T1000 (cell line): Measurements from ENCODE around the gene RYK.
"Not testable (repeated sequence)": the region's sequence is repeated elsewhere in the genome, so short reads cannot be mapped to it uniquely, and the experiment has no call there.

ENCODE experiments used
- DNase-seq: peaks from one replicate; lab custom pipeline; 2025; ENCODE audit warnings: mixed read lengths; lab: John Stamatoyannopoulos, UW

RYK gene

DNA sequence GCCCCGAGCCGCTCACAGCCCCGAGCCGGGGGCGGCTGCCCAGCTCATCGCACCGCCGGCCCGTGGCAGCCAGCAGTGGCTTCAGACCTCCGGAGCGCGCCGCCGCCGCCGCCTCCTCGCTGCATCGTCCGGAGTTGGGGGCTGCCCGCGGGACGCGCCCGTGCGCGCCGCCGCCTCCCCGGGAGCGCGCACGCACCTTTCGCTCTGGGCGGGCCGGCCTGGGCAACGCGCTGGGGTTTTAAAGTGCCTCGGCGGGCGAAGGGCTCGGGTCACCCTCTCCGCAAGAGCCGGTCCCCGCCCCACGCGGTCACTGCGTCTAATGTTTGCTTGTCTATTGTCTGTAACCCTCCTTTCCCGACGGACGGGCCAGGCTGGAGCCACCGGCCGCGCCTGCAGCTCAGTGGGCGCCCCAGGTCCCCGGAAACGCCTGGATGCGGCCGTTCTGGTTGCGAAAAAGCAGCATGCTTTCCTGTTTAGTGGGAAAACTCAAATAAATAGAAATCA lies at the start of gene RYK:
TSS of gene RYK (minus strand) at position 143 of the 504 bp plus-strand sequence. CDS start 205 bp downstream, outside the sequence.
- peak; percentile 43 for DNase-seq

DNA sequence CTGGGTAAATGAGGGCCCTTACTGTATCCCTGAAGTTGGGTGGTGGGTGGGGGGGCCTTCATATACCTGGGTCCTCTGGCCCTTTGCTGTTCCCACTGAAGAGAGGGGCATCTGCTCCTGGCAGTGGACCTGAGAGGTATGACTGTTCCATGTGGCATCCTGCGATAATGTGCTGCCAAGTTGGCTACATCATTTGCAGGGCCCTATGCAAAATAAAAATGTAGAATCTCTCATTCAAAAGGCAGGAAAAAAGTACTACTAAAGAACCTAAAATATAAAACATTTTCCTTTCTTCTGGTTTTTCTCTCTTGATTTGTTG lies 49.2 kb upstream of the RYK start:
- DNase-seq = no peak

DNA sequence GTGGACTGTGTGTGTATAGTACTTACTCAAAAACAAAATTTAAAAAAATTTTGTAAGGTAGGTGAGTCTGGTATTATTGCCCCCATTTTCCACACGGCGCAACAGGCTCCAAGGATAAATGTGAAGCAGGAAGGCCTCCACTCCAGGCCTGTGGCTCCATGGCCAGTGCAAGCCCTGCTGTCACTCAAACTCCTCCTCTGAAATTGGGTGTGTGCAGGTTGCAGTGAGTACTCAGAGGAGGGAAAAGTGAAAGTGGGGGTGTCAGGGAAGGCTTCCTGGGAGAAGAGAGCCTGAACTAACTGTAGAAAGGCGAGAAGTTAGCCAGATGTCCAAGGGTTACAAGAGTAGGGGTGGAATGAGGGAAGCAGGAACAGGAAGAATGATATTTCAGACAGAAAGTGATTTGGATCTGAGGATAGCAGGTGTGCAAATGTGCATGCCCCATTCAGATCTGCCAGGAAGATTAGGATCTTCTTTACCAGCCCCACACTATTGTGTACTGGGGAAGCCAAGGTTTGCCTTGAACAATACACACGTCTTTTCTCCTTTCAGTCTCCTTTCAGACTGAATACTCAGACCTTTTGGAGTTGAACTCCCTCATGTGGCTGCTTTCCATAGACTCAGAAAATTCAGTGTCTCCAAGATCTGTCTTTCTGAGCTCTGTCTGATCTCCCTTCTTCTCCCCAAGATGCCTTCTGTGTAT lies 48.7 kb upstream of the RYK start:
- no peak for DNase-seq

DNA sequence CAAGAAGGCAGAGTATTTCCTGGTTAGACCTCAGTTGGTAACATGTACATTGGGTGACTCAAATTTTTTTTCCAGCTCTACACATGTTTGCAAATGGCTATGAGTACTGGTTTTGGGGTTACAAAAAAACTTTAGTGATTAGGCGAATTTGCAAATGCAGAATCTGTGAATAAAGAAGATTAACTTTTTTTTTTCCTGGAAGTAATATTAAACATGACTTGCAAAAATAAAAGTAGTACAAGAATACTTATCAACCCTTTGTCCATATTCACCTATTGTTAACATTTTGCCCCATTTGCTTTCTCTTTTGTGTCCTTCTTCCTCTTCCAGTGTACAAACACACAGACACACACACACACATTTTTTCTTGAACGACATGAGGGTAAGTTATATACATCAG lies 47.6 kb upstream of the RYK start:
- DNase-seq = no peak

- no peak for DNase-seq
These were observed 46.0 kb upstream of the RYK start for GRCh38 chr3:134296616-134297015.

- DNase-seq = no peak
These were observed 45.3 kb upstream of the RYK start for GRCh38 chr3:134295930-134296329.

DNA sequence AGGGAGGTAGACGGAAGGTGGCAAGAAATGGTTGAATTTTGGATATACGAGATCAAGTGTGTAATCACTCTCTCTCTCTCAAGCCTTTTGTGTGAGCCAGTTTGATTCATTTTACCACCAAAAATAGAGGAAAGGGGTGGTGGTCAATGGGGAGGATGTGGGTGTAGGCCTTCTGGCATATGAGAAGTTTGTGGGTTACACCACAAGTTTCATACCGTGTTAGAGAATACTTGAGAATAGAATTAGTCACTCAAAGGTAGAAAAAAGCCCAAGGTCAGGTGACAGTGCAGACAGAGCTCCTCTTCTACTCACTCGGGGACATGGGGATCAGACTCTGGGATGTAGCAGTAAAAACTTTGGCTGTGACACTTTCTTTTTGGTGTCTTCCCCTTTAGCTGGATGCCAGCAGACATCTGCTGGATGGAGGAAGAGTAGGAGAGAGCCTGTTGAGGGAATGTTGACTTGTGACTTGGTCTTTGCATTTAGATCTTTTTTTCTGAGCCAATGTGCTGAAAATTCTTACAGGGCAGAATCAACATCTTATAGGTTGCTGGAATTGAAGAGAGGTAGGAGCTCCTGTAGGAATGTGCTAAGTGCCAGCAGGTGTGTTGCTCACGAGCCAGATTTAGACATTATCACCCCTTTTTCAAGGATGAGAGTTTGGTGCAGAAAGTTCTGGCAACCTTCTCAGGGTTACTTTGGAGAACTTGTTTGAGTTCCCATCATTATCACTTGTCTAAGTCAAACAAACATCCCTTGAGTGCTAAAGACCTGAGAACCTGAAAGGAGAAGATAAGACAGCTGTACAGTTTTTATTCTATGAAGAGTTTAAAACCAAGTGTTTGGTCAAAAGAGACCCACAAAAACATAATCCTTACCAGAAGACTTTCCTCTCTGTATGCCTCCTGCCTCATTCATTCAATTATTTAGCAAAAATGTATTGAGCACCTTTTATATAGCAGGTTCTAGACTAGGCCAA lies 43.9 kb upstream of the RYK start:
- DNase-seq = no peak

- DNase-seq = no peak
These were observed 40.9 kb upstream of the RYK start for GRCh38 chr3:134291319-134292254.

DNA sequence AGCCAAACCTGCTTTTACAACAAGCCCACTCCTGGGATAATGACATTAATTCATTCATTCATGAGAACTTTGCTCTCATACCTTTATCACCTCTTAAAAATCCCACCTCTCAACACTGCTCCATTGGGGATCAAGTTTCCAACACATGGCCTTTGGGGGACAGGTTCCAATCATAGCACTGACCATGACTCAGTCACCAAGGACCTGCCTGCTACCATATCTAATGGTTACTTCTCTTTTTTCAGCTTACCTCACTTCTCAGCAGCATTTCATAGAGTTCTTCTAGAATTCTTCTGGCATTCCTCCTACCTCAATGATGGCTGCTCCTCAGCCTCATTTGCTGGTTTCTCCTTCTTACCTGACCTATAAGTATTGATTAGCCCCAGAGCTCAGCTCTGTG lies 36.9 kb upstream of the RYK start:
- DNase-seq = no peak

DNA sequence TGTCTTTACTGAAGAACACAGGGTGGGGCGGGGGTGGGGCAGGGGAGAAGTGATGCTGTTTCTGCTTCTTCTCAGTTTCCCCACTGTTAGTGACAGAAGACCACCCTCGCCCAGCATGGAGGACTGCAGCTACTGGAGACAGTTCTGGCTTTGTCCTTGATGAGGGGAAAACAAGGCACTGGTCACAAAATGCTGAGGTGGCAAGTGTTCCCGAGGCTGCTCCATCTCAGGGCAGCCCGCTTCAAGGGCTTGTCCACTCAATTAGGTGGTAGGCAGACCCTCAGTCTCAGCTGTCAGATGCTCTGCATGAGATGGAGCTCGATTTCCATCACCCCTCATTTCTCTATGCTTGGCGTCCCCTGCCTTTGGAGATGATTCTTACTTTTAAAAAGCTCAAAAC lies 33.8 kb upstream of the RYK start:
- no peak for DNase-seq

GRCh38 chr3:134282659-134283047 lies 32.0 kb upstream of the RYK start:
- no peak for DNase-seq

GRCh38 chr3:134281912-134282658 lies 31.4 kb upstream of the RYK start:
- DNase-seq = no peak

DNA sequence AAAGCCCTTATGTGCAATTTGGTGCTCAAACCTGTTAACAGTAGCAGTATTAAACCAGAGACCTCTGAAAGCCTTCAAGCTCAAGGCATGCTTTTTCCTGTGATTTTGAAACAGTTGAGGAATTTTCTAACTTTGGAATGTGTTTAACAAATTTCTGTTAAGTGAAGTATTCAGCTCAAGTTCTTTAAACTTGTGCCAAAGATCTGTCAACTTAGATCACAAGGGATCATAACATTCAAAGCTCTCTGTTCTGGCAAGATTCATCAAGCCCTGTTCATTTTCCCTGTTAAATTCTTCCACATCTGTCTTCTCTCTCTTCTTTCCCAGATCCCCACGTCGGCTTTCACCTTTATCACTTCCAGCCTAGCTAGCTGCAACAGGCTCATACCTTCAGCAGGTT lies 28.8 kb upstream of the RYK start:
- no peak for DNase-seq

GRCh38 chr3:134277066-134277660 lies 26.5 kb upstream of the RYK start:
- no peak for DNase-seq

GRCh38 chr3:134276086-134276485 lies 25.4 kb upstream of the RYK start:
- DNase-seq = no peak

DNA sequence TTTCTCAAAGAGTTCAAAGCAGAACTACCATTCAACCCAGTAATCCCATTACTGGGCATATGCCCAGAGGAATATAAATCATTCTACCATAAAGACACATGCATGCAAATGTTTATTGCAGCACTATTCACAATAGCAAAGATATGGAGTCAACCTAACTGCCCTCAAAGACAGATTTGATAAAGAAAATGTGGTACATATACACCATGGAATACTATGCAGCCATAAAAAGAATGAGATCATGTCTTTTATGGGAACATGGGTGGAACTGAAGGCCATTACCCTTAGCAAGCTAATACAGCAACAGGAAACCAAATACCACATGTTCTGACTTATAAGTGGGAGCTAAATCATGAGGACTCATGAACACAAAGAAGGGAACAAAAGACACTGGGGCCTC lies 24.5 kb upstream of the RYK start:
- DNase-seq = not testable (repeated sequence)

DNA sequence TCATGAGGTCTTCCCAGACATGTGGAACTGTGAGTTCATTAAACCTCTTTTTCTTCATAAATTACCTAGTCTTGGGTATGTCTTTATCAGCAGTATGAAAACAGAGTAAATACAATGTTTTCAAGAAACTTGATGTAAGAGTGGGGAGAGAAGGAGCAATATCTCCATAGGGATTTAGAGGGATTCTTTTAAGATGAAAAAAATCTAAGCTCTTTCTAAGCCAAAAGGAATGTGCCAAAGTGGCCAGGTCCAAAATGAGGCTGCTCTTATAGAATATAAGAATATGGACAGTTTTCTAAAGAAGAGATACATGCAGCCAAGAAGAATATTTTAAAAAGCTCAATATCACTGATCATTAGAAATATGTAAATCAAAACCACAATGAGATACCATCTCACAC lies 23.9 kb upstream of the RYK start:
- DNase-seq = no peak

GRCh38 chr3:134267996-134268395 lies 17.3 kb upstream of the RYK start:
- DNase-seq = no peak

DNA sequence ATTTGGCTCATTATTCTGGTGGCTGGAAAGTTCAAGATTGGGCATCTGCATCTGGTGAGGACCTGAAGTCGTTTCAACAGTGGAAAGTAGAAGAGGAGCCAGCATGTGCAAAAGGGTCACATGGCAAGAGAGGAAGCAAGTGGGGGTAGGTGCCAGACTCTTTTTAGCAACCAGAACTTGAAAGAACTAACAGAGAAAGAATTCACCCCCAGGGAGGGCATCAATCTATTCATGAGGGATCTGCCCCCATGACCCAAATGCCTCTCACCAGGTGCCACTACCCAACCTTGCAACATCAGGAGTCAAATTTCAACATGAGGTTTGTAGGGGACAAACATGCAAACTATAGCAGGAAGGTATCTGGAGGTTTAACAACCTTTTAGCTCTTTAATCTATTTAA lies 10.3 kb upstream of the RYK start:
- no peak for DNase-seq

GRCh38 chr3:134258761-134259347 lies 8.2 kb upstream of the RYK start:
- DNase-seq = no peak

DNA sequence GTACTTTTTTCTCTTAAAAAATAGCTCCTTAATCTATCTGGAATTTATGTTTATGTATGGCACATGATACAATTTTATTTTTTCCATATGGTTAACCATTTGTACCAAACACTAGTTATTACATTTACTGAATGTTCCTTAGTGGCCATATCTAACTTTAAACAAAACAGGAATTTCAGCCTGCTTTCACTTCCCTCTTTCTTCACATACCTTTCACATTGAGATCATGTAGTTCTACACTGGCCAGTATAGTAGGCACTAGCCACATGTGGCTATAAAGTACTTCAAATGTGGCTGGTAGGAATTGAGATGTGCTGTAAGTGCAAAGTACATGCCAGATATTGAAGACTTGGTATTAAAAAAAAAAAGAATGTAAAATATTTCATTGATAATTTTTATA lies 4.7 kb upstream of the RYK start:
- no peak for DNase-seq
